ENCODE data around the gene STX16.

Gene STX16

DNA sequence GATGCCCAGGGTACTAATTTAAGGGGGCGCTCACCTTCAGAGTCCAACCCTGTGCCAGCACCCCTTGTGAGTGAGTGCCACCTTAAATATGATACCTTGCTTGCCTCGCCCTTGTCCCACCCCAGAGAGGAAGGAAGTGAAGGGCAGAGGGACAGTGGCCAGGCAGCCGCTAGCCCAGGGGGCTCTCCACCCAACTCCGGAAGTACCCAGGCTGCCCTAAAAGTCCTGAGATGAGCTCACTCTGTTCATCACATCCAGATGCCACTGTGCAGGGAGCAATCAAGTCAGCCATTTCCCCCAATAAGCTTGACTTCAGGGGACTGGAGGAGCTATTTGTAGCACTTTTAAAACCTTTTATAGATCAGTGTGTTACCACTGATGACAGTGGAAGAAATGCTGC lies 25.0 kb upstream of the STX16 start:
- Histone ChIP-seq H3K27ac (replicated peaks) (no peak overlapping the region), H3K4me3 (replicated peaks; ENCODE audit: insufficient read depth, low read length) (no peak overlapping the region), H3K27me3 (ENCODE audit: insufficient read depth, poor library complexity, severe bottlenecking) (no peaks in the 10 kb centered on the region)
- TF ChIP-seq, protein P1, sequence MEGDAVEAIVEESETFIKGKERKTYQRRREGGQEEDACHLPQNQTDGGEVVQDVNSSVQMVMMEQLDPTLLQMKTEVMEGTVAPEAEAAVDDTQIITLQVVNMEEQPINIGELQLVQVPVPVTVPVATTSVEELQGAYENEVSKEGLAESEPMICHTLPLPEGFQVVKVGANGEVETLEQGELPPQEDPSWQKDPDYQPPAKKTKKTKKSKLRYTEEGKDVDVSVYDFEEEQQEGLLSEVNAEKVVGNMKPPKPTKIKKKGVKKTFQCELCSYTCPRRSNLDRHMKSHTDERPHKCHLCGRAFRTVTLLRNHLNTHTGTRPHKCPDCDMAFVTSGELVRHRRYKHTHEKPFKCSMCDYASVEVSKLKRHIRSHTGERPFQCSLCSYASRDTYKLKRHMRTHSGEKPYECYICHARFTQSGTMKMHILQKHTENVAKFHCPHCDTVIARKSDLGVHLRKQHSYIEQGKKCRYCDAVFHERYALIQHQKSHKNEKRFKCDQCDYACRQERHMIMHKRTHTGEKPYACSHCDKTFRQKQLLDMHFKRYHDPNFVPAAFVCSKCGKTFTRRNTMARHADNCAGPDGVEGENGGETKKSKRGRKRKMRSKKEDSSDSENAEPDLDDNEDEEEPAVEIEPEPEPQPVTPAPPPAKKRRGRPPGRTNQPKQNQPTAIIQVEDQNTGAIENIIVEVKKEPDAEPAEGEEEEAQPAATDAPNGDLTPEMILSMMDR (IDR thresholded peaks at IDR 0.05; ENCODE audit: insufficient read depth, low read length), result no peak
- TF ChIP-seq GABPA (IDR thresholded peaks at IDR 0.05; ENCODE audit: low read depth) (no peak), SPI1 (IDR thresholded peaks at IDR 0.05; ENCODE audit: borderline replicate concordance, low read depth) (no peak), POLR2AphosphoS5 (IDR thresholded peaks at IDR 0.05; ENCODE audit: low read depth) (no peak)
- TF ChIP-seq, protein P2, sequence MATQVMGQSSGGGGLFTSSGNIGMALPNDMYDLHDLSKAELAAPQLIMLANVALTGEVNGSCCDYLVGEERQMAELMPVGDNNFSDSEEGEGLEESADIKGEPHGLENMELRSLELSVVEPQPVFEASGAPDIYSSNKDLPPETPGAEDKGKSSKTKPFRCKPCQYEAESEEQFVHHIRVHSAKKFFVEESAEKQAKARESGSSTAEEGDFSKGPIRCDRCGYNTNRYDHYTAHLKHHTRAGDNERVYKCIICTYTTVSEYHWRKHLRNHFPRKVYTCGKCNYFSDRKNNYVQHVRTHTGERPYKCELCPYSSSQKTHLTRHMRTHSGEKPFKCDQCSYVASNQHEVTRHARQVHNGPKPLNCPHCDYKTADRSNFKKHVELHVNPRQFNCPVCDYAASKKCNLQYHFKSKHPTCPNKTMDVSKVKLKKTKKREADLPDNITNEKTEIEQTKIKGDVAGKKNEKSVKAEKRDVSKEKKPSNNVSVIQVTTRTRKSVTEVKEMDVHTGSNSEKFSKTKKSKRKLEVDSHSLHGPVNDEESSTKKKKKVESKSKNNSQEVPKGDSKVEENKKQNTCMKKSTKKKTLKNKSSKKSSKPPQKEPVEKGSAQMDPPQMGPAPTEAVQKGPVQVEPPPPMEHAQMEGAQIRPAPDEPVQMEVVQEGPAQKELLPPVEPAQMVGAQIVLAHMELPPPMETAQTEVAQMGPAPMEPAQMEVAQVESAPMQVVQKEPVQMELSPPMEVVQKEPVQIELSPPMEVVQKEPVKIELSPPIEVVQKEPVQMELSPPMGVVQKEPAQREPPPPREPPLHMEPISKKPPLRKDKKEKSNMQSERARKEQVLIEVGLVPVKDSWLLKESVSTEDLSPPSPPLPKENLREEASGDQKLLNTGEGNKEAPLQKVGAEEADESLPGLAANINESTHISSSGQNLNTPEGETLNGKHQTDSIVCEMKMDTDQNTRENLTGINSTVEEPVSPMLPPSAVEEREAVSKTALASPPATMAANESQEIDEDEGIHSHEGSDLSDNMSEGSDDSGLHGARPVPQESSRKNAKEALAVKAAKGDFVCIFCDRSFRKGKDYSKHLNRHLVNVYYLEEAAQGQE (IDR thresholded peaks at IDR 0.05; ENCODE audit: insufficient replicate concordance, low read depth), result no peak
- no peak for DNase-seq (ENCODE audit: low read depth in 1 of 2, low spot score in 1 of 2)

DNA sequence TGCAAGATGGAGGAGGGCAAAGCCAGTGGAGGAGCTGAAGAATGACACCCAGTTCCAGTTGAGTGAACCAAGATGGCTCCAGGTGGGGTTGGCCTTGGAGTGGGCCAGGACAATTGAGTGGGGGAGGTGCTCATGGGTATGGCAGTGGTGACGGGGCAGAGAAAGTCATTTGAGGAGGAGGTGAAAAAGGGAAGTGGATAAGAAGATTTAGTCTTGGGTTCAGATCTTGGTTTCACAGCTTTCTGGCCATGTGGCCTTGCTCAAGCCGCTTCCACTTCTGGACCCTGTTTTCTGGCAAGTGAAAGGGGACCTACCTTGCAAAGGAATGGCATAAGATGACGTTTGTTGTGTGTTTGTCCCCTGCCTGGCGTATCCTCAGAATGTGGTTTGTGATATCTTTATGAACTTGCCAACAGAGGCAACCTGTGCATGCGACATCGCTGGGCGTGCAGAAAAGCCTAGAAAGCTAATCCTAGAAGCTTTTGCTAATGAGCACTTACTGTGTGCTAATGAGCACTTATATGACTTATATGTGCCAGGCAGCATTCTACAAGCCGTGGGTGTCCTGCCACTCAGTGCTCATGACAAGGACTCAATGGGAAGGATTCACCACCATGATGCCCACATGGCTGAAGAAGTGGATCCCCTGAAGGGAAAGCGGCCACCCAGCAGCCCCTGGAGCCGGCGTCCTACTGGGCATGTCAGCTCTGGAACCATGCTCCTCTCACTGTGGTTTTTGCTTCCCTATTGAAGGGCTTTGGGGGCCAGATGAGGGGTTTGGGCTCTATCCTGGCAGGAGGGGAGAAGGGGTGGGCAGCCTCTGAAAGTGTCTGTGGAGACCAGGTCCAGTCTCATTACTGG lies 23.6 kb upstream of the STX16 start:
- no peak overlapping the region for H3K27ac ChIP-seq (replicated peaks)
- H3K4me3 ChIP-seq (replicated peaks; ENCODE audit: insufficient read depth, low read length), result no peak overlapping the region
- H3K27me3 ChIP-seq (ENCODE audit: insufficient read depth, poor library complexity, severe bottlenecking), result no peaks in the 10 kb centered on the region
- no peak for TF ChIP-seq SPI1 (IDR thresholded peaks at IDR 0.05; ENCODE audit: borderline replicate concordance, low read depth)
- TF ChIP-seq, protein P1 (IDR thresholded peaks at IDR 0.05; ENCODE audit: insufficient read depth, low read length), result no peak
- TF ChIP-seq, protein P2 (IDR thresholded peaks at IDR 0.05; ENCODE audit: insufficient replicate concordance, low read depth), result no peak
- no peak for TF ChIP-seq GABPA (IDR thresholded peaks at IDR 0.05; ENCODE audit: low read depth)
- TF ChIP-seq POLR2AphosphoS5 (IDR thresholded peaks at IDR 0.05; ENCODE audit: low read depth), result no peak
- no peak for DNase-seq (ENCODE audit: low read depth in 1 of 2, low spot score in 1 of 2)

DNA sequence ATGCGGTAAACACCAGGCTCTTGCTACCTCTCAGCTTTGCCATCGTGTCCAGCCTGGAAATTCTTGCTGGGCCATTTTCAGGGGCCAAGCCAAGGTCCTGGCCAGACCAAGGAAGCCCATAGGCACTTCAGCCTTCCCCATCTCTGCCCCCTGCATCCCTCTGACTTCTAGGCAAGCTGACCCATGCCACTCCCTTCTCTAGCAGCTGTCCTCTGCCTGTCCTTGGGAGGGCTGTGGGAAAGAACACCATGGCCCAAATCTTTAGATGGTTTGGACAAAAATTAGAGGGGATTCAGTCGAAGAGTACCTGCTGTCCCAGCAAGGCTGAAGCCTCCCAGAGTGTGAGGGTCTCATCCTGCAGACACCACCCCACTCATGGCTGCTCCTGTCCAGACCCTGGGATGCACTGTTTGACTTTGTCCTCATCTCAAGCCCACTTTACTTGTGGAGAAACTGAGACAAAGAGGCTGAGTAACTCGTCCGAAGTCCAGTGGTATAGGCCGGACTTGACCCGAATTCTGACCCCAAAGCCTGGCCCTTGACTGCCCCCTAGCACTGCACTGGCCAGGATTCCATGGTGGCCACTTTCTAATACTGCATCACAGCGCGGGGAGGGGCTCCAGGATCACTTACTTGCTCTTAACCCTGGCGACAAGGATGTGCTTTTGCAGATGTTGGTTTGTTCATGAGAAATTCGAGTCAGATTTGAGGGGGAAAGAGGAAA lies 22.4 kb upstream of the STX16 start:
- H3K27ac ChIP-seq (replicated peaks), result no peak overlapping the region
- DNase-seq (ENCODE audit: low read depth in 1 of 2, low spot score in 1 of 2), result no peak
- no peaks in the 10 kb centered on the region for H3K27me3 ChIP-seq (ENCODE audit: insufficient read depth, poor library complexity, severe bottlenecking)
- no peak overlapping the region for H3K4me3 ChIP-seq (replicated peaks; ENCODE audit: insufficient read depth, low read length)
- no peak for TF ChIP-seq GABPA (IDR thresholded peaks at IDR 0.05; ENCODE audit: low read depth)
- TF ChIP-seq, protein P2 (IDR thresholded peaks at IDR 0.05; ENCODE audit: insufficient replicate concordance, low read depth), result no peak
- TF ChIP-seq, protein P1 (IDR thresholded peaks at IDR 0.05; ENCODE audit: insufficient read depth, low read length), result no peak
- no peak for TF ChIP-seq SPI1 (IDR thresholded peaks at IDR 0.05; ENCODE audit: borderline replicate concordance, low read depth)
- no peak for TF ChIP-seq POLR2AphosphoS5 (IDR thresholded peaks at IDR 0.05; ENCODE audit: low read depth)

Measured in HL-60 (cell line).